Measurements from ENCODE around the gene RERE. TPM values are rescaled to one million over a fixed set of nuclear protein-coding genes. Genes with fewer than 3 reads are reported as not detected.

Gene RERE
- total RNA-seq, 1 experiment from 2014 or later, result 40.6 TPM

DNA sequence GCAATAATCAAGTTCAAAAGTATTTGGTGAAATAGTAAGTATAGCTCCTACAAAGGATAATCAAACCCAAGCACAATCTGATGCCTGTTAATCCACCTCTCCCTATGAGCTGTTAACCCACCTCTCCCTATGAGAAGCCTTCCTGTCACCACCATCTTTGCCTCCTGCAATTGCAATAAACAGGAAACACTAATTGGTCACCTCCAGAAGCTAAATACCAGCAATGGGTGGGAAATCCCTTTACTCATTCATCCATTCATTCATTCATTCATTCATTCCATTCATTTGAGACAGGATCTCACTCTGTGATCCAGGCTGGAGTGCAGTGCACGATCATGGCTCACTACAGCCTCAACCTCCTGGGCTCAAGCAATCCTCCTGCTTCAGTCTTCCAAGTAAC lies 132.8 kb downstream of the RERE start (continued):
- TF ChIP-seq, protein P1, sequence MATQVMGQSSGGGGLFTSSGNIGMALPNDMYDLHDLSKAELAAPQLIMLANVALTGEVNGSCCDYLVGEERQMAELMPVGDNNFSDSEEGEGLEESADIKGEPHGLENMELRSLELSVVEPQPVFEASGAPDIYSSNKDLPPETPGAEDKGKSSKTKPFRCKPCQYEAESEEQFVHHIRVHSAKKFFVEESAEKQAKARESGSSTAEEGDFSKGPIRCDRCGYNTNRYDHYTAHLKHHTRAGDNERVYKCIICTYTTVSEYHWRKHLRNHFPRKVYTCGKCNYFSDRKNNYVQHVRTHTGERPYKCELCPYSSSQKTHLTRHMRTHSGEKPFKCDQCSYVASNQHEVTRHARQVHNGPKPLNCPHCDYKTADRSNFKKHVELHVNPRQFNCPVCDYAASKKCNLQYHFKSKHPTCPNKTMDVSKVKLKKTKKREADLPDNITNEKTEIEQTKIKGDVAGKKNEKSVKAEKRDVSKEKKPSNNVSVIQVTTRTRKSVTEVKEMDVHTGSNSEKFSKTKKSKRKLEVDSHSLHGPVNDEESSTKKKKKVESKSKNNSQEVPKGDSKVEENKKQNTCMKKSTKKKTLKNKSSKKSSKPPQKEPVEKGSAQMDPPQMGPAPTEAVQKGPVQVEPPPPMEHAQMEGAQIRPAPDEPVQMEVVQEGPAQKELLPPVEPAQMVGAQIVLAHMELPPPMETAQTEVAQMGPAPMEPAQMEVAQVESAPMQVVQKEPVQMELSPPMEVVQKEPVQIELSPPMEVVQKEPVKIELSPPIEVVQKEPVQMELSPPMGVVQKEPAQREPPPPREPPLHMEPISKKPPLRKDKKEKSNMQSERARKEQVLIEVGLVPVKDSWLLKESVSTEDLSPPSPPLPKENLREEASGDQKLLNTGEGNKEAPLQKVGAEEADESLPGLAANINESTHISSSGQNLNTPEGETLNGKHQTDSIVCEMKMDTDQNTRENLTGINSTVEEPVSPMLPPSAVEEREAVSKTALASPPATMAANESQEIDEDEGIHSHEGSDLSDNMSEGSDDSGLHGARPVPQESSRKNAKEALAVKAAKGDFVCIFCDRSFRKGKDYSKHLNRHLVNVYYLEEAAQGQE (IDR thresholded peaks at IDR 0.05; ENCODE audit: low read depth), result no peak

DNA sequence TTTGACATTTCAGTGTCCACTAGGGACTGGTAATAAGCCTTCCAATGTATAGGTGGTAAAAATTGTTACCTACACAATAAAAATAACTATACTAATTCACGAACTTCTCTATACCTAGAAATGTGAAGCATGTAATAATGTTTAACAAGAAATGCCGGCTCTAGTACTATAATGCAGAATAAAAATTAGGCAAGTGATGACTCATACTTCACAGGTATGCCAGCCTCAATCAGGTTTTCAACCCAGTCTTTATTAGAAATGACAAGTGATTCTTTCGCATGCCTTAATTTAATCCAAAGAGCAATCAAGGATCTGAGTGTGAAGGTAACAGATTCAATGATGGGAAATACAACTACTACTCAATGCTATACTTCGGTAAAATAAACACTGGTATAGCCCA lies 134.9 kb downstream of the RERE start:
- H3K9me2 ChIP-seq (ENCODE audit: insufficient read depth), result no peaks in the 10 kb centered on the region
- BruUV-seq (replicated peaks), result no TSS peak
- H3K27me3 ChIP-seq (ENCODE audit: insufficient read depth, low read length), result no peaks in the 10 kb centered on the region
- no peak overlapping the region for H3K4me2 ChIP-seq (ENCODE audit: low read length)
- TF ChIP-seq EZH2 (IDR thresholded peaks at IDR 0.05), result no peak
- TF ChIP-seq, protein P2, sequence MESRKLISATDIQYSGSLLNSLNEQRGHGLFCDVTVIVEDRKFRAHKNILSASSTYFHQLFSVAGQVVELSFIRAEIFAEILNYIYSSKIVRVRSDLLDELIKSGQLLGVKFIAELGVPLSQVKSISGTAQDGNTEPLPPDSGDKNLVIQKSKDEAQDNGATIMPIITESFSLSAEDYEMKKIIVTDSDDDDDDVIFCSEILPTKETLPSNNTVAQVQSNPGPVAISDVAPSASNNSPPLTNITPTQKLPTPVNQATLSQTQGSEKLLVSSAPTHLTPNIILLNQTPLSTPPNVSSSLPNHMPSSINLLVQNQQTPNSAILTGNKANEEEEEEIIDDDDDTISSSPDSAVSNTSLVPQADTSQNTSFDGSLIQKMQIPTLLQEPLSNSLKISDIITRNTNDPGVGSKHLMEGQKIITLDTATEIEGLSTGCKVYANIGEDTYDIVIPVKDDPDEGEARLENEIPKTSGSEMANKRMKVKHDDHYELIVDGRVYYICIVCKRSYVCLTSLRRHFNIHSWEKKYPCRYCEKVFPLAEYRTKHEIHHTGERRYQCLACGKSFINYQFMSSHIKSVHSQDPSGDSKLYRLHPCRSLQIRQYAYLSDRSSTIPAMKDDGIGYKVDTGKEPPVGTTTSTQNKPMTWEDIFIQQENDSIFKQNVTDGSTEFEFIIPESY (IDR thresholded peaks at IDR 0.05; ENCODE audit: extremely low read depth, insufficient replicate concordance, low read length), result no peak
- no peak for TF ChIP-seq ZNF274 (IDR thresholded peaks at IDR 0.05; ENCODE audit: low read depth, low read length)
- TF ChIP-seq SIN3A (IDR thresholded peaks at IDR 0.05; ENCODE audit: low read depth), result no peak
- no peak for TF ChIP-seq POLR2A (IDR thresholded peaks at IDR 0.05; ENCODE audit: borderline replicate concordance, extremely low read depth, insufficient read depth, insufficient read length)
- 0 out of 2 replicates have a peak, but pooled peaks have one; percentile 9 for TF ChIP-seq FOSL1 (IDR thresholded peaks at IDR 0.05; ENCODE audit: low read depth)
- intact Hi-C loops (cut with micrococcal nuclease), result no loop called here
- no peaks in the 10 kb centered on the region for H3K9me3 ChIP-seq (ENCODE audit: control insufficient read depth in 1 of 2, insufficient read depth in 1 of 2, low read depth in 1 of 2, low read length in 2 of 2)
- no peak overlapping the region for H3K27ac ChIP-seq (ENCODE audit: low read depth, low read length)
- ATAC-seq, result no peak
- ChIA-PET RAD21 (ENCODE audit: low non-redundant PET in 1 of 2, low total read pairs in 2 of 2, uncharacterized antibody in 2 of 2, unreplicated experiment in 2 of 2) (no interaction called here), CTCF (no interaction called here), POLR2A (no interaction called here)
- H4K20me1 ChIP-seq (ENCODE audit: insufficient read depth), result no peaks in the 10 kb centered on the region
- DNase-seq (ENCODE audit: low read depth, low spot score), result no peak
- H3K36me3 ChIP-seq (ENCODE audit: control insufficient read depth in 1 of 2, insufficient read depth in 2 of 2, low read length in 2 of 2), result no peaks in the 10 kb centered on the region
- H2AFZ ChIP-seq (ENCODE audit: low read depth, low read length, poor library complexity, severe bottlenecking), result no peak overlapping the region
- no peak overlapping the region for H3K9ac ChIP-seq (ENCODE audit: low read length)
- no peak overlapping the region for H3K4me3 ChIP-seq (replicated peaks in 1 of 2; ENCODE audit: low read depth in 1 of 2, low read length in 2 of 2)
- no peaks in the 10 kb centered on the region for H3K4me1 ChIP-seq (ENCODE audit: control insufficient read depth in 1 of 2, insufficient read depth in 2 of 2, low read length in 2 of 2)
- peaks cover 67% of the 10 kb centered on the region for H3K79me2 ChIP-seq (ENCODE audit: insufficient read depth, low read length)
